ENCODE results near the gene DNM3. TPM values are rescaled to one million over a fixed set of nuclear protein-coding genes. Genes with fewer than 3 reads are reported as not detected.

The DNM3 gene
- polyA plus RNA-seq, 1 donor (not counting 4 experiments of a cell fraction or from before 2014, with no cell fraction given) = 2.0 TPM

DNA sequence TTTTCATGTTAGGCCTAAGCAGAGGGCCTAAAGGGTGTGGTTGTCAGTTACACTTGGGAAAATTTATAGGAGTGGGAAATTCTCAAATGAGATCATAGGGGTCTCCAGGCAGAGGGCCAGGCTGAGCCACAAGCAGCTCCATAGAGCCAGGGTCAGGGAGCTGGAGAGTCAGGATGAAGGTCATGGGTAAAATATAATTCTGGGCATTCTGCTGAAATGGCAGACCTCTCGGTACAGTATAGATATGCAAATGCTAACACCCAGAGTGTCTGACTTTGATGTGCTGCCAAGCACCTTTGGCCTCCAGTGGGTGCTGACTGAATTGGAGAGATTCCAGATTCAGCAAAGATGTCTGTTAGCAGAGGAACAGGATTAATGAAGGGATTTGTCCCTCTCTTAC, 40.1 kb downstream of the DNM3 start:
- Histone ChIP-seq H3K27ac (ENCODE audit: control insufficient read depth, insufficient read depth, low read length) (no peak overlapping the region), H3K4me2 (ENCODE audit: control insufficient read depth, extremely low read depth, insufficient read depth, low read depth, low read length) (no peak overlapping the region), H3K4me1 (ENCODE audit: control insufficient read depth, extremely low read depth, insufficient read depth, low read length) (peaks cover 8% of the 10 kb centered on the region), H2AFZ (ENCODE audit: control insufficient read depth, low read length) (no peak overlapping the region), H3K36me3 (ENCODE audit: control insufficient read depth in 2 of 2, extremely low read depth in 1 of 2, insufficient read depth in 2 of 2, low read length in 2 of 2) (no peaks in the 10 kb centered on the region), H3K4me3 (ENCODE audit: control insufficient read depth in 2 of 3, extremely low read depth in 1 of 3, insufficient read depth in 2 of 3, low read depth in 1 of 3, low read length in 3 of 3) (no peak overlapping the region), H3K9ac (ENCODE audit: control insufficient read depth, extremely low read depth, insufficient read depth, low read length) (no peak overlapping the region), H3K79me2 (ENCODE audit: control insufficient read depth, insufficient read depth, low read length) (no peaks in the 10 kb centered on the region), H3K27me3 (ENCODE audit: control insufficient read depth, extremely low read depth, insufficient read depth, low read length) (no peaks in the 10 kb centered on the region), H4K20me1 (ENCODE audit: control insufficient read depth, extremely low read depth, insufficient read depth, low read length) (no peaks in the 10 kb centered on the region), H3K9me1 (ENCODE audit: control insufficient read depth, extremely low read depth, insufficient read depth, low read length) (no peaks in the 10 kb centered on the region), H3K9me3 (ENCODE audit: control insufficient read depth, low read depth, low read length) (no peaks in the 10 kb centered on the region)
- TF ChIP-seq EZH2 (IDR thresholded peaks at IDR 0.05; ENCODE audit: low read length) (no peak), CTCF (optimal IDR thresholded peaks at IDR 0.05 in 1 of 3, IDR thresholded peaks at IDR 0.05 in 1 of 3, conservative IDR thresholded peaks at IDR 0.05 in 1 of 3; ENCODE audit: extremely low read depth in 1 of 3, insufficient read depth in 2 of 3, low read length in 3 of 3) (no peak)
- FAIRE-seq = no peak
- dilution Hi-C loops (cut with MboI; ENCODE audit: extremely low pct_ligation_motif_present, low sequenced_read_pairs) = no loop called here
- no peak for DNase-seq (ENCODE audit: low read depth, low spot score)

DNA sequence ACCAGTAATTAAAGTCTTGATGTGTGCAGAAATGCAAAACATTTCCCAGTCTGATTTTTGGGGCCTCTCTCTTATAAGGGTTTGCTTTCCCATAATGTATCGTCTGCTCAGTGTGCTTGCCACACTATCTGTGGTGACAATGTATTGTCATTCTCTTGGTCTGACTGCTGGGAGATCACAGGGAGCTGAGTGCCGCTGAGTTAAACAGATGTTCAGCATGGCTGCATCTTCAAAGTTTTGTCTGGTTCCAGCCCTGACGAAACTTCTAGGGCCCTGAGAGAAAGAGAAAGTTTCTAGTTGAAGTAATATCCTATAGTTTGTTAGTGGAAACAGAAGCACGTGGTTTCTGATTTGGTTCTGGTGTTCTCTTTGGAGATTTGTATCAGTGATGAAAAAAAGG, 42.6 kb downstream of the DNM3 start:
- no peak for FAIRE-seq
- Histone ChIP-seq H3K27me3 (ENCODE audit: control insufficient read depth, extremely low read depth, insufficient read depth, low read length) (no peaks in the 10 kb centered on the region), H3K9ac (ENCODE audit: control insufficient read depth, extremely low read depth, insufficient read depth, low read length) (no peak overlapping the region), H3K79me2 (ENCODE audit: control insufficient read depth, insufficient read depth, low read length) (no peaks in the 10 kb centered on the region), H3K9me1 (ENCODE audit: control insufficient read depth, extremely low read depth, insufficient read depth, low read length) (no peaks in the 10 kb centered on the region), H4K20me1 (ENCODE audit: control insufficient read depth, extremely low read depth, insufficient read depth, low read length) (no peaks in the 10 kb centered on the region), H2AFZ (ENCODE audit: control insufficient read depth, low read length) (no peak overlapping the region), H3K27ac (ENCODE audit: control insufficient read depth, insufficient read depth, low read length) (no peak overlapping the region), H3K9me3 (ENCODE audit: control insufficient read depth, low read depth, low read length) (no peaks in the 10 kb centered on the region), H3K4me2 (ENCODE audit: control insufficient read depth, extremely low read depth, insufficient read depth, low read depth, low read length) (no peak overlapping the region), H3K4me1 (ENCODE audit: control insufficient read depth, extremely low read depth, insufficient read depth, low read length) (peaks cover 8% of the 10 kb centered on the region), H3K36me3 (ENCODE audit: control insufficient read depth in 2 of 2, extremely low read depth in 1 of 2, insufficient read depth in 2 of 2, low read length in 2 of 2) (no peaks in the 10 kb centered on the region), H3K4me3 (ENCODE audit: control insufficient read depth in 2 of 3, extremely low read depth in 1 of 3, insufficient read depth in 2 of 3, low read depth in 1 of 3, low read length in 3 of 3) (no peak overlapping the region)
- TF ChIP-seq CTCF (optimal IDR thresholded peaks at IDR 0.05 in 1 of 3, IDR thresholded peaks at IDR 0.05 in 1 of 3, conservative IDR thresholded peaks at IDR 0.05 in 1 of 3; ENCODE audit: extremely low read depth in 1 of 3, insufficient read depth in 2 of 3, low read length in 3 of 3) (no peak), EZH2 (IDR thresholded peaks at IDR 0.05; ENCODE audit: low read length) (no peak)
- dilution Hi-C loops (cut with MboI; ENCODE audit: extremely low pct_ligation_motif_present, low sequenced_read_pairs) = no loop called here
- DNase-seq (ENCODE audit: low read depth, low spot score) = no peak
